BLaER1 (cell line): ENCODE measurements around the gene PRKCA.

Experiments
- H3K27ac ChIP-seq: shearing (Covaris generic); formaldehyde crosslinking; 2 replicates; pipeline ENCODE4 v1.8.1; 2022
- H3K27me3 ChIP-seq: shearing (Covaris generic); formaldehyde crosslinking; 2 replicates; pipeline ENCODE4 v1.8.1; 2022
- H3K36me3 ChIP-seq: shearing (Covaris generic); formaldehyde crosslinking; 2 replicates; pipeline ENCODE4 v1.8.1; 2022
- H3K4me1 ChIP-seq: shearing (Covaris generic); formaldehyde crosslinking; 2 replicates; pipeline ENCODE4 v1.8.1; 2022
- H3K4me2 ChIP-seq: shearing (Covaris generic); formaldehyde crosslinking; 2 replicates; pipeline ENCODE4 v1.8.1; 2022
- H3K4me3 ChIP-seq: shearing (Covaris generic); formaldehyde crosslinking; 2 replicates; pipeline ENCODE4 v1.8.1; 2022
- H3K9ac ChIP-seq: shearing (Covaris generic); formaldehyde crosslinking; 2 replicates; pipeline ENCODE4 v1.8.1; 2022
- H3K9me3 ChIP-seq: shearing (Covaris generic); formaldehyde crosslinking; 2 replicates; pipeline ENCODE4 v1.8.1; 2022
- H4K20me1 ChIP-seq: shearing (Covaris generic); formaldehyde crosslinking; 2 replicates; pipeline ENCODE4 v1.8.1; 2022
- Cebpa-rat ChIP-seq: shearing (Covaris generic); IDR thresholded peaks from 2 replicates; pipeline ENCODE4 v1.8.1; 2022

The PRKCA gene

DNA sequence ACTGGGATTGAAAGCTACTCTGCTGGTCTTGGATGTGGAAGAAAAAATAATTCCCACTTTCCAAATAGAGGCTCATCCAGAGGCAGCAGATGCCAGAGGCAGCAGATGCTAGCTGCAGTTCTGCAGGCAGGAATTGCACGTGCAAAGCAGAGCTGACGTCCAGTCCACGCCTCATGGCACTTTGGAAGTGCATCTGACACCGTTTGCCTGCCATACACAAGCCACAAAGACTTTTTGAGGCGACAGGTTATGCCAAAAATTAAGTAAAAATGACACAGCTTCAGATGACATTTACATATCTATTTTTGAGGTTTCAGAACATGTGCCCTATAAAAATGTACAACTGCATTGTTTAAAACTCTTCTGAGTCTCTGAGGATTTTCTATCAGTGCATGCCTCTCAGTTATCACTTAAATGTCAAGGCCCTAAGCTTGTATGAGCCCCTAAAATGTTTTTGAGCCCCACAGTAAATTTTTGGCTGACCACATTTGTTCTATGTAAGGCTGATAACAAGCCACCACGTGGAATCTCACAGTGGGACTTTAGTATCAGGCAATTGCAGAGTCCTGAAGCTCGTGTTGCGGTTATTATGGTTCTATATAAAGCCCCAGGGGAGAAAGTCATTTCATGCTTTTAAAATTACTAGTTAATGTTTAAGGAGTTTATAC is 239.2 kb downstream of the PRKCA start:
- Histone ChIP-seq H3K27me3 (no peaks in the 10 kb centered on the region), H3K4me1 (peaks cover 70% of the 10 kb centered on the region), H3K9ac (no peak overlapping the region), H4K20me1 (peaks cover 17% of the 10 kb centered on the region), H3K4me3 (no peak overlapping the region), H3K9me3 (peaks cover 16% of the 10 kb centered on the region), H3K36me3 (no peaks in the 10 kb centered on the region), H3K27ac (peak overlapping the region; percentile 15; the same call in 1 of the 2 replicates), H3K4me2 (peak overlapping the region; percentile 79)
- TF ChIP-seq Cebpa-rat, result no peak

DNA sequence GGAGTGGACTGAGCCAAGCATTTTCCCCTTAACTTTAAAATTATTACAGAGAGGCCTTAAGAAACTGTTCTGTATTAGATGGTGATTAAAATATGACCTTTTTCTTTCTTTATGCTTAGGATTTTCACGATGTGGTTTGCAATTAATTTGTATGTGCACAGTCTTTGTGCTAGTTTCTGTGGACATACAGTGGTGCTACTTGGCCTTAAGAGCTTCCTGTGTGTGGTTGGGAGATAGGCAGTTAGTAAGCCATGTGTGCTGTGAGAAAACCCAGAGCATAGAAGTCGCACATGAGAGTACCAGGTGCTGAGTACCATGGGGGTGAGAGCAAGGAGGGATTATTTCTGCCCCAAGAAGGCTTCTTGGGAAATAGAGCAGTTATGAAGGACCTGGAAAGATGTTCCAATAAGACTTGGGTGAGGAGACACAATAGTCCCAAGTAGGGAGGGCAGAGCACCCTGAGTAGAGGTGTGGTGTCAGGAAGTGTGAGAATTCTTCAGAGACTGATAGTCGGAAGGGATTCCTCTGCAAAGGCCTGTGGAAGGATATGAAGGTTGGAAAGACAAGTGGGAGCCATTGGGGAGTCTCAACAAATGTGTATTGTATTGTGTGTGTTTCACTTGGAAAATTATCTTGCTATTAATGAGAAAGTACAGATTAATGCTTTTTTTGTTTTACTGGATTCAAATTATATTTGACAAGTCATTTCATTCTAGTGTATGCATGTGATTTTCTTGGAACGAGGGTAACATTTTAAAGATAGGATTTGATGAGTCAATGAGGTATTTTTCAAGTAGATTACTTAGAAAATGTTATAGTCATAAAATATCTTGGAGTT is 239.9 kb downstream of the PRKCA start:
- Histone ChIP-seq H4K20me1 (peaks cover 17% of the 10 kb centered on the region), H3K9me3 (peaks cover 19% of the 10 kb centered on the region), H3K4me3 (no peak overlapping the region), H3K4me2 (peak overlapping the region; percentile 79), H3K9ac (no peak overlapping the region), H3K4me1 (peaks cover 63% of the 10 kb centered on the region), H3K36me3 (no peaks in the 10 kb centered on the region), H3K27me3 (no peaks in the 10 kb centered on the region), H3K27ac (peak overlapping the region; percentile 15; the same call in 1 of the 2 replicates)
- TF ChIP-seq Cebpa-rat, result no peak

DNA sequence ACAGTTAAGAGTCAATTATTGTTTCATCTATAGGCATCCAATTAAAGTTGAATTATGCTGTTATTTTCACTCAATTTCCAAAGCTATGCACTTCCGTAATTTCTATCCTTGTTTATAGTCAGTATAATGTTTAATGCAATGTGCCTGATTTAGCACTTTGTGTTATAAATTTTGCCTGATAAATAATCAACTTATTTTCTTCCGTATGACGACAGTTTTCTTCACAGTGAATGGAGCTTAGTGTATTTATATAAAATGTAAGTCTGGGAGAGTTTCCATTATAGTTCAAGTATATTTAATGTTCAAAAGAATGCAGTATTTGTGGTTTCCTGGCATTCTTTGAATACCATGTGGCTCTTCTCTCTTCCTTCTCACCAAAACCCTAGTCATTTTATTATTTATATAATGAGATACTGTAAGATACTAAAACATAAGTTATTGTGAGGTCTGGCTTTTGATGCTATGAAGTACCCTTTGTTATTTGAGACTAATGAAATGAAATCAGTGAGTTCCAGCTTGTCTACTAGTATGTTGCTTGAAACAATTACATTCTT is 240.6 kb downstream of the PRKCA start:
- H4K20me1 ChIP-seq, result peaks cover 17% of the 10 kb centered on the region
- H3K4me3 ChIP-seq, result no peak overlapping the region
- H3K4me2 ChIP-seq, result peak overlapping the region; percentile 79
- peaks cover 61% of the 10 kb centered on the region for H3K4me1 ChIP-seq
- TF ChIP-seq Cebpa-rat, result no peak
- H3K9me3 ChIP-seq, result peaks cover 19% of the 10 kb centered on the region
- H3K27me3 ChIP-seq, result no peaks in the 10 kb centered on the region
- no peaks in the 10 kb centered on the region for H3K36me3 ChIP-seq
- no peak overlapping the region for H3K27ac ChIP-seq
- H3K9ac ChIP-seq, result no peak overlapping the region

DNA sequence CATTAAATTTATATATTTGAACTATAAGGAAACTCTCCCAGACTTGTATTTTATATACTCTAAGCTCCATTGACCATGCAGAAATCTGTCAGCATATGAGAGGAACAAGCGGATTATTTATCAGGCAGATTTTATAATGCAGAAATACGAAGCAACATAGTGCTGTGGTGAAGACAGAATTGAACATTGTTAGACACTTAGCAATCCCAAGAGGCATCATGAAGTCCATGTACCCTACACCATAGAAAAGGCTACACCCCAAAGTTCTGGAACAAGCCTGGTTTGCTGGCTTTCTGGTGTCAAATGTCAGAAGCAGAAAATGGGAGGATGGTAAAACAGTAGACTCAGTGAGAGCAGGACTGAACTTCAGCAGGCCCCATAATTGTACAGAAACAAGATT is 241.1 kb downstream of the PRKCA start:
- TF ChIP-seq Cebpa-rat, result no peak
- Histone ChIP-seq H3K36me3 (no peaks in the 10 kb centered on the region), H3K27me3 (no peaks in the 10 kb centered on the region), H3K9me3 (peaks cover 19% of the 10 kb centered on the region), H3K4me3 (no peak overlapping the region), H4K20me1 (peaks cover 17% of the 10 kb centered on the region), H3K4me2 (peak overlapping the region; percentile 79), H3K4me1 (peaks cover 61% of the 10 kb centered on the region), H3K9ac (no peak overlapping the region), H3K27ac (no peak overlapping the region)

DNA sequence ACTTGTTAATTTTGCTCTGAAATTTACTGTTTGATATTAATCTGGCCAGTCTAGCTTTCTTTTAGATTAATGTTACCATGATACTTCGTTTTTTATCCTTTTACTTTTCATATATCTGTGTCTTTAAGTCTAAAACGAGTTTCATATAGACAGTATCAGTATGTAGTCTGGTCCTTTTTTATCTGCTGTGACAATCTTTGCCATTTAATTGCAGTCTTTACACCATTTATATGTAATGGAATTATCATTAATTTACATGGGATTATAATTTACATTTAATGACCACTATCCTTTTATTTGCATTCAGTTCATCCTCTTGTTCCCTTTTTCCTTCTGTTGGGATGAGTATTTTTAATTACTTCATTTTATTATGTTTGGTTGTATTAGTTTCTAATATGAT is 243.5 kb downstream of the PRKCA start:
- no peak overlapping the region for H3K9ac ChIP-seq
- peaks cover 14% of the 10 kb centered on the region for H4K20me1 ChIP-seq
- H3K9me3 ChIP-seq, result peaks cover 19% of the 10 kb centered on the region
- H3K4me2 ChIP-seq, result no peak overlapping the region
- peaks cover 40% of the 10 kb centered on the region for H3K4me1 ChIP-seq
- no peaks in the 10 kb centered on the region for H3K36me3 ChIP-seq
- TF ChIP-seq Cebpa-rat, result no peak
- no peak overlapping the region for H3K4me3 ChIP-seq
- H3K27me3 ChIP-seq, result no peaks in the 10 kb centered on the region
- H3K27ac ChIP-seq, result no peak overlapping the region

DNA sequence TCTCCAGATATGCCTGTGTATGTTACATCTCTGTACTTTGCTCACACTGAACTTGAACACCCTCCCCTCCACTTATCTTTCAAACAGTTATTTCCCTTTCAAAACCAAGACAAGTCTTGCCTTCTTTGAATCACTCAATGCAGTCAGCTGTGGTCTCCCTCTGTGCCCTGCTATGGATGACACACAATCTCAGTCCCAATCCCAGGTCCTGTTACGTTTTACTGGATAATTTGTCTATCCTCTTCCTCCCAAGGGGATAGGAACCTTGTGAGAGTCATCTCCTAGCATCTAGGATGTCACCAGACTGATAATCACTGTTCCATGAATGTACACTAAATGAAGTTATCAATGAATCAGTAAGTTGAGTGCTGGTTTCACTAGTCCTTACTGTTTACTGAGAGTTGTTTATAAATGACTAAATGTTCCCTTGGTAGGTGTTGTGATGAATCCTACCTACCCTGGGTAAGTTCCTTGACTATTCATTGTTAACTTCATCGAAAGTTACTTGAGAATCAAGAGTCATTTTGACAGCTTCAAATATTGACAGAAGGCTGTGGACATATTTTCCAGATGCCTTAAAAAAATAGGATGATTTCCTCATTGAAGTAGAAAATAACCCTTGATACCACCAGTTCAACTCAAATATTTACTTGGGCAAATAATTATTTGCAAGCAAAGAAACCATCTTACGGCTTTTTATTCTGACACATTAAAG is 244.9 kb downstream of the PRKCA start:
- TF ChIP-seq Cebpa-rat, result no peak
- H4K20me1 ChIP-seq, result peaks cover 4% of the 10 kb centered on the region; the same call in 1 of the 2 replicates
- H3K4me1 ChIP-seq, result peaks cover 26% of the 10 kb centered on the region
- H3K4me2 ChIP-seq, result no peak overlapping the region
- no peak overlapping the region for H3K27ac ChIP-seq
- no peaks in the 10 kb centered on the region for H3K36me3 ChIP-seq
- no peaks in the 10 kb centered on the region for H3K27me3 ChIP-seq
- H3K4me3 ChIP-seq, result no peak overlapping the region
- peaks cover 19% of the 10 kb centered on the region for H3K9me3 ChIP-seq
- no peak overlapping the region for H3K9ac ChIP-seq

DNA sequence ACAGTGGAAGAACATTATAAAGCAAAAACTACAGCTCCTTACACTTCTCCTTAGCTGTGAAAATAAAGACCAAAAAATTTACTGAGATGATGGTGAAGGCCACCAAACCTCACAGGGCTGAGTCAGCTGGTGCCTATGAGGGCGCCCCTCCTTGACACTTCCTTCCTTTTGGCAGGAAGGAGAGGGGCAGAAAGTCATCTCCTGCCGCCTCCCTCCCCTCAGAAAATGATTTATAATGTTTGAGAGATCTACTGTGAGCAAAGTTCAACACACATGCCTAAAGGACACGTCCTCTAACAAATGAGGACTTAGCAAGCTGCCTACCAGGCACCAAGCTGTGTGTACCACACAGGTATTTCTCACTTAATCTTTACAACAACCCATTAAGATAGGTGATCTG is 245.7 kb downstream of the PRKCA start:
- no peaks in the 10 kb centered on the region for H4K20me1 ChIP-seq
- peaks cover 17% of the 10 kb centered on the region for H3K4me1 ChIP-seq
- peaks cover 19% of the 10 kb centered on the region for H3K9me3 ChIP-seq
- no peak overlapping the region for H3K27ac ChIP-seq
- no peak overlapping the region for H3K4me3 ChIP-seq
- H3K9ac ChIP-seq, result no peak overlapping the region
- peak overlapping the region; percentile 18 for H3K4me2 ChIP-seq
- no peaks in the 10 kb centered on the region for H3K27me3 ChIP-seq
- TF ChIP-seq Cebpa-rat, result no peak
- H3K36me3 ChIP-seq, result no peaks in the 10 kb centered on the region

DNA sequence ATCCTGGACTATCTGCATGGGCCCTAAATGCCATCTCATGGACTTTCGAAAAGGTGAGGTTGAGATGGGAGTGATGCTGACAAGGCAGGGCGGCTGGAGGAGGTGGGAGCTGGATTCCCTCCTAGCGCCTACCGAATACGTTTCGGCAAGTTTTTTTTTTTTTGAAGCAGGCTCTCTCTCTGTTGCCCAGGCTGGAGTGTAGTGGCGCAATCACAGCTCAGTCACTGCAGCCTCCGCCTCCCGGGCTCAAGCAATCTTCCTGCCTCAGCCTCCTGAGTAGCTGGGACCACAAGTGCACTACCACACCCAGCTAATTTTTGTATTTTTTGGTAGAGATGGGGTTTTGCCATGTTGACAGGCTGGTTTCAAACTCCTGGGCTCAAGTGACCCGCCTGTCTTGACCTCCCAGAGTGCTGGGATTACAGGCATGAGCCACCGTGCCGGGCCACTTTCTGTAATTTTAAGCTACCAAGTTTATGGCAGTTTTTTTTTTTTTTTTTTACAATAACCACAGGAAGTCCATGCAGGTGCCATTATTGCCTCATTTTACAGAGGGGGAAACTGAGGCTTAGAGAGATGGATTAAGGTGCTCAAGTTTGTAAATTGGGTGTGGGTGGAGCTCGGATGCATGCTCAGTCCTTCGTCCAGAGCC is 246.4 kb downstream of the PRKCA start:
- H4K20me1 ChIP-seq, result no peaks in the 10 kb centered on the region
- H3K4me1 ChIP-seq, result peaks cover 11% of the 10 kb centered on the region
- H3K4me2 ChIP-seq, result no peak overlapping the region
- TF ChIP-seq Cebpa-rat, result no peak
- no peaks in the 10 kb centered on the region for H3K27me3 ChIP-seq
- no peak overlapping the region for H3K4me3 ChIP-seq
- no peak overlapping the region for H3K27ac ChIP-seq
- H3K9ac ChIP-seq, result no peak overlapping the region
- H3K9me3 ChIP-seq, result peaks cover 19% of the 10 kb centered on the region
- H3K36me3 ChIP-seq, result no peaks in the 10 kb centered on the region

DNA sequence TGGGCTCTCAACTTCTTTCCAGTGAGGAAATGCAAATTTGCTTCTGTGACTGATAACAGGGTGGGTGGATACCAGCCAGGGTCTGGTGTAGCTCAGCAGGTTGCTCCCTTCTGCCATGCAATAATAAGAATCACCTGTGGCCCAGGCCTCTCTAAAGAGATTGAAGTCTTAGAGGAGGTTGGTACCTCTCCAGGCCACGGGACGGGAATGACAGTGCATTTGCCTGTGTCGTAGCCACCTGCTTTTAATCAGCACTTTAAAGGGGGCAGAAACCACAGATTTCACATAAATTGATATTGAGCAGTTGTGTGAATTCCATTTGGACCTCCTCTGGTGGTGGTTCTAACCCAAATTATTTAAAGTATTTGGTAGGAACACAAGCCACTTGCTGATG is 246.9 kb downstream of the PRKCA start:
- Histone ChIP-seq H4K20me1 (no peaks in the 10 kb centered on the region), H3K27me3 (no peaks in the 10 kb centered on the region), H3K27ac (no peak overlapping the region), H3K4me1 (peaks cover 6% of the 10 kb centered on the region; the same call in 1 of the 2 replicates), H3K9me3 (peaks cover 19% of the 10 kb centered on the region), H3K36me3 (no peaks in the 10 kb centered on the region), H3K9ac (no peak overlapping the region), H3K4me3 (no peak overlapping the region), H3K4me2 (no peak overlapping the region)
- no peak for TF ChIP-seq Cebpa-rat
